Measurements from ENCODE around the gene GPR146. TPM values are rescaled to one million over a fixed set of nuclear protein-coding genes. Genes with fewer than 3 reads are reported as not detected.

GPR146 gene
- total and polyA plus RNA-seq, 2 donors from 2014 or later, result 7.6 to 10.3 TPM

GRCh38 chr7:1060315-1061072 is 16.1 kb downstream of the GPR146 start:
- FAIRE-seq (no peak), DNase-seq (peak in 4 of 5 donors; percentile 69 to 87 (median 82))
- peak overlapping the region in 1 of 3 donors; percentile 26 for H3K9ac ChIP-seq (ENCODE audit: low read length in 3 of 3)
- intact Hi-C loops (cut with DNase I), result loop anchor here (5.0 kb wide), 1 partner anchor 68 kb away; no protein-coding TSS in a partner anchor
- no peak for TF ChIP-seq CTCF (IDR thresholded peaks at IDR 0.05; ENCODE audit: borderline replicate concordance, extremely low read depth, insufficient read depth)
- H3K27ac ChIP-seq (ENCODE audit: low read depth in 2 of 2, low read length in 2 of 2), result peak overlapping the region; percentile 43 to 63
- H3K9me3 ChIP-seq (ENCODE audit: control insufficient read depth in 2 of 3, insufficient read depth in 1 of 3, low read length in 3 of 3), result no peaks in the 10 kb centered on the region
- no peaks in the 10 kb centered on the region for H3K36me3 ChIP-seq (ENCODE audit: control insufficient read depth in 2 of 3, insufficient read depth in 3 of 3, low read length in 3 of 3)
- H3K27me3 ChIP-seq (ENCODE audit: control insufficient read depth, insufficient read depth, low read length), result no peaks in the 10 kb centered on the region
- peaks cover 0 to 16% (median 11%) of the 10 kb centered on the region in 3 donors for H3K4me1 ChIP-seq (ENCODE audit: control insufficient read depth in 2 of 3, insufficient read depth in 2 of 3, low read depth in 1 of 3, low read length in 3 of 3)
- H3K4me3 ChIP-seq (ENCODE audit: low read length in 3 of 3), result peak overlapping the region in 2 of 3 donors; percentile 13 to 26

- H3K9ac ChIP-seq (ENCODE audit: low read length in 3 of 3), result no peak overlapping the region
Measured at GRCh38 chr7:1061180-1061579, 16.8 kb downstream of the GPR146 start.

GRCh38 chr7:1062296-1063294 is 18.2 kb downstream of the GPR146 start:
- TF ChIP-seq CTCF (IDR thresholded peaks at IDR 0.05; ENCODE audit: borderline replicate concordance, extremely low read depth, insufficient read depth), result no peak
- DNase-seq, result peak in 1 of 5 donors; percentile 1
- Histone ChIP-seq H3K36me3 (ENCODE audit: control insufficient read depth in 2 of 3, insufficient read depth in 3 of 3, low read length in 3 of 3) (no peaks in the 10 kb centered on the region), H3K9me3 (ENCODE audit: control insufficient read depth in 2 of 3, insufficient read depth in 1 of 3, low read length in 3 of 3) (no peaks in the 10 kb centered on the region), H3K4me1 (ENCODE audit: control insufficient read depth in 2 of 3, insufficient read depth in 2 of 3, low read depth in 1 of 3, low read length in 3 of 3) (peaks cover 0 to 17% (median 11%) of the 10 kb centered on the region in 3 donors), H3K27me3 (ENCODE audit: control insufficient read depth, insufficient read depth, low read length) (no peaks in the 10 kb centered on the region), H3K27ac (ENCODE audit: low read depth in 2 of 2, low read length in 2 of 2) (no peak overlapping the region), H3K9ac (ENCODE audit: low read length in 3 of 3) (no peak overlapping the region), H3K4me3 (ENCODE audit: low read length in 3 of 3) (no peak overlapping the region)
- intact Hi-C loops (cut with DNase I), result loop anchor here (5.0 kb wide), 1 partner anchor 70 kb away; no protein-coding TSS in a partner anchor
- FAIRE-seq, result no peak

More at GRCh38 chr7:1061180-1061579, 16.8 kb downstream of the GPR146 start:
- intact Hi-C loops (cut with DNase I), result loop anchor here (5.0 kb wide), 1 partner anchor 69 kb away; no protein-coding TSS in a partner anchor
- DNase-seq, result peak in 1 of 5 donors; percentile 73
- peaks cover 0 to 17% (median 11%) of the 10 kb centered on the region in 3 donors for H3K4me1 ChIP-seq (ENCODE audit: control insufficient read depth in 2 of 3, insufficient read depth in 2 of 3, low read depth in 1 of 3, low read length in 3 of 3)
- H3K27ac ChIP-seq (ENCODE audit: low read depth in 2 of 2, low read length in 2 of 2), result no peak overlapping the region
- no peak for FAIRE-seq
- H3K9me3 ChIP-seq (ENCODE audit: control insufficient read depth in 2 of 3, insufficient read depth in 1 of 3, low read length in 3 of 3), result no peaks in the 10 kb centered on the region
- no peak for TF ChIP-seq CTCF (IDR thresholded peaks at IDR 0.05; ENCODE audit: borderline replicate concordance, extremely low read depth, insufficient read depth)
- no peaks in the 10 kb centered on the region for H3K36me3 ChIP-seq (ENCODE audit: control insufficient read depth in 2 of 3, insufficient read depth in 3 of 3, low read length in 3 of 3)
- H3K4me3 ChIP-seq (ENCODE audit: low read length in 3 of 3), result no peak overlapping the region
- no peaks in the 10 kb centered on the region for H3K27me3 ChIP-seq (ENCODE audit: control insufficient read depth, insufficient read depth, low read length)

Measured in kidney (tissue), 14 donors.